HG03354 (cell line): ENCODE measurements around the gene ZNF232.
"Not testable (repeated sequence)": the region's sequence is repeated elsewhere in the genome, so short reads cannot be mapped to it uniquely, and the experiment has no call there.

Source experiments
- ATAC-seq: cut with Tn5 transposase; IDR thresholded peaks from one replicate; pipeline ENCODE4 v1.9.1; 2021; ENCODE audit warnings: mild to moderate bottlenecking; ENCODE audit not compliant: unreplicated experiment, poor library complexity, severe bottlenecking

Gene ZNF232

GRCh38 chr17:5110816-5111215 is 862 bp downstream of the ZNF232 start:
- ATAC-seq = no peak

- no peak for ATAC-seq
Observed at GRCh38 chr17:5100832-5101231, 10.8 kb downstream of the ZNF232 start.

GRCh38 chr17:5099271-5099670 is 12.4 kb downstream of the ZNF232 start:
- ATAC-seq = no peak

GRCh38 chr17:5097101-5097834 is 14.4 kb downstream of the ZNF232 start:
- no peak for ATAC-seq

GRCh38 chr17:5096731-5097100 is 15.0 kb downstream of the ZNF232 start:
- no peak for ATAC-seq

- ATAC-seq = no peak
Observed at GRCh38 chr17:5092218-5093010, 19.3 kb downstream of the ZNF232 start.

GRCh38 chr17:5080591-5080990 is 31.1 kb downstream of the ZNF232 start:
- no peak for ATAC-seq

GRCh38 chr17:5078106-5079028 is 33.3 kb downstream of the ZNF232 start, which contains the start of gene ZFP3:
ZFP3 (plus strand) TSS chr17:5078467; CDS start chr17:5091505, 13,038 bp downstream.
- ATAC-seq = peak; percentile 86

GRCh38 chr17:5077781-5078105 is 33.9 kb downstream of the ZNF232 start:
- ATAC-seq = no peak

GRCh38 chr17:5077275-5077674 is 34.4 kb downstream of the ZNF232 start:
- ATAC-seq = not testable (repeated sequence)

- ATAC-seq = not testable (repeated sequence)
Observed at GRCh38 chr17:5075472-5075871, 36.2 kb downstream of the ZNF232 start.

GRCh38 chr17:5069724-5070123 is 42.0 kb downstream of the ZNF232 start:
- no peak for ATAC-seq

GRCh38 chr17:5068236-5068635 is 43.4 kb downstream of the ZNF232 start:
- ATAC-seq = no peak

GRCh38 chr17:5065227-5065744 is 46.4 kb downstream of the ZNF232 start:
- ATAC-seq = no peak
